HUDEP-2 (cell line): Measurements from ENCODE around the gene SMU1.
A peak's percentile ranks its signal among the peaks of the same experiment; 100 is the strongest.
"Not testable (repeated sequence)": the region's sequence is repeated elsewhere in the genome, so short reads cannot be mapped to it uniquely, and the experiment has no call there.

ENCODE experiments used
- DNase-seq, 76 experiments: peaks; one replicate each; lab custom pipeline; 2025; ENCODE audit not compliant: unreplicated experiment in 76 of 76; lab: John Stamatoyannopoulos, UW

Gene SMU1

DNA sequence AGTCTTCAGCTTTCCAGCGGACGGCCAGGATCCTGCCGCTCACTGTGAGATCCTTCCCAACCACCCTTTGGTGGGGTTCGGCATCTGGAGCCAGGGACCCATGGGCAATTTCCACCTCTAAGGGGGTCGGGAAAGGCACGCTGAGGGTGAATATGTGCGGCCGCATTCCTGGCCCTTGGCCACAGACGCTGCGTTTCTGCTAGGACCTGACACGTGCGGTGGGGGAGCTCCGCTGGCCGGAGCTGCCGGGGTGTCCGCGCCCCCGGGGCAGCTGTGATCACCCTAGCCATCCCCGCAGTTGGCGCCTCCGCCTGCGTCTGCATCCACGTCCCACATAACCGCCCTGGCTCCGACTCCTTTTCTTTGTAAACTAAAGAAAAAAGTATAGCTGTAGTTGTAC is 56.7 kb downstream of the SMU1 start:
- no peak for DNase-seq

DNA sequence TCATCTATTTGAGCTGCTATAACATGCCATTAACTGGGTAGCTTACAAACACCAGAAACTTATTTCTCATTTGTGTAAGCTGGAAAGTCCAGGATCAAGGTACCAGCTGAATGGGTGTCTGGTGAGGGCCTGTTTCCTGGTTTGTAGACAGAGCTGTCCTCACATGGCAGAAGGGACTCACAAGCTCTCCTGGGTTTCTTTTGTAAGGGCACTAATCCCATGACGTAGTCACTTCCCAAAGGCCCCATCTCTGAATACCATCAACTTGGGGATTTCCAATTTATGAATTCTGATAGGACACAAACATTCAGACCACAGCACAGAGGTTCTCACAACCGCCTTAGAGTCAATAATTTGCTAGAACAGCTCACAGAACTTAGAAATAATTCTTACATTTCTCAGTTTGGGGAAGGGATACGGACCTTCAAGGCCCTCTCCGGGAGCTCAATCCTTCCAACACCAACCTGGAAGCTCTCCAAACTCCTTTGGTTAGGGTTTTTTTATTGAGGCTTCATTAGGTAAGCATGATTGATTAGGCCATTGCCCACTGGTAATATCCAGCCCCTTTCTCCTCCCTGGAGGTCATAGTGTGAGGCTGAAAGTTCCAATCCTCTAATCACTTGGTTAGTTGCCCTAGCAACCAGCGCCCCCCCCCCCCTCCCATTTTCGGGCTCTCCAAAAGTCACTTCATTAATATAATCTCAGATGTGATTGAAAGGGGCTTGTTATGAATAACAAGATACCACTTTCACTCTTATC is 59.0 kb downstream of the SMU1 start:
- no peak for DNase-seq

DNA sequence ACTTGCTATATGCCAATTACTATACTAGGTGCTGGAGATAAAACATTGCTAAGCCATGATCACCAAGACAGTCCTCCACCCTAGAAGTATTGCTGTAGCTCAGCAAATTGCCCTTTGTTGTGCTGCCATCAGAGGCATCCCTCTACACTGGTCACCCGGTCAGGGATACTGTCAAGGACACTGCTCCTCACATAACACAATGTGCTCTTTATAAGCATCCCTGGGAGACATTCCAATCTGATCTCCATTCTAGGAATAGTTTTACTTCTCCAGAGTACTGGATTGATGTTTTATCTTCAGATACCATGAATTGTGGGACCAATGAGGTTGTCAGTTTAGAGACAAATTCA is 61.8 kb downstream of the SMU1 start:
- no peak for DNase-seq

DNA sequence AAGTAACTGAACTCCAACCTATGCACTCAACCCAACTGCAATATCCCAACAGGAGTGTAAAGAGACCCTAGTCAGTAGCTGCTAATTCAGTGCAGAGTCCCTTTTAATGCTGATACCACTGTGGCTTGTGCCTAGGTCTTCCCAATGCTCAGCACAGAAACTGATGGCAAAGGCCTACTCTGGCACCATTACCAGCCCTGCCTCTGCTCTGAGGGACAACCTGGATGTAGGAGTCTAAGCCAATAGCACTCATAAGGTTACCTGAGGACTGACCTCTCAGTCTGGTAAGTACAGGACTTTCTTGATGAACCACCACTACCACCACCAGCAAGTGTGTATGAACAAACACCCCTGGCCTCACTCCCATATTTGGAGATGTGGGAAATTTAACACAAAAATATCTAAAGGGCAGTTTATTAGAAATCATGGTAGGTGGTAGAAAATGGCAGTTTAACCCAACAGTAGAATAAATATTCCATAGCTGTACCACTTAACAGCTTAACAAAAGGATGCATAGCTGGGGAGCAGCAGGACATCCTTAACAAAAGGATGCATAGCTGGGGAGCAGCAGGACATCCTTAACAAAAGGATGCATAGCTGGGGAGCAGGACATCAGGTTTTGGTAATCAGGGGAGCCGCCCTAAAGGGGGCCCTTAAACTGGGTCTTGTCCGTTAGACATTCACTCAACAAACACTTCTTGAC is 62.4 kb downstream of the SMU1 start:
- no peak for DNase-seq

DNA sequence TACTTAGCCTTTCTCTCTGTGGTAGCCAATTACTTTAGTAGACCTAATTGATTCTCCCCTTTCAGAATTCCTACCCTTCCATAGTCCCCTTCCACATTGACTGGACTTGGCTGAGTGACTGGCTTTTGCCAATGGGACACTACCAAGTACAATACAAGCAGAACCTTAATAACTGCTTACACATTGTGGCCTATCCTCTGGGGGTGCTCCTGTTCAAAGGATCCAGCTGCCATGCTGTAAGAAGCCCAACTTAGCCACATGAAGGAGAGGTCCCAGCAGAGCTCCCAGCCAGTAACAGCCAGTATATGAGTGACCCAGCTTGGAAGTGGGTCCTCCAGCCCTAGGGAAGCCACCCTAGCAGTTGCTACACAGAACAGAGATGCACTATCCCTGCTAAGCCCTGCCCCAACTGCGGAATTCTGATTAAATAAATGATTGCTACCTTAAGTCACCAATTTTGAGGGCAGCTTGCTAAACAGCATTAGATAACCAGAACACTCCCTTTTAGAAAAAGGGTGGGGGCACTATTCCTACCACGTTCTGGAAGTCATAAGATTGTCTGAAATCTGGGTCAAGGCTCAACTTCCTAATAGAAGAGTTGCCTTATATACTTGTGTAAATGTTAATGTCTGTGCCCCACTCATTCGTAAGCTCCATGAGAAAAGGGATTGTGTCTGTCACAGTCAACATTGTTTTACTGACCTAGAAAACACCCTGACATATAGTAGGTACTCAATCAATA is 64.0 kb downstream of the SMU1 start:
- DNase-seq, result no peak

DNA sequence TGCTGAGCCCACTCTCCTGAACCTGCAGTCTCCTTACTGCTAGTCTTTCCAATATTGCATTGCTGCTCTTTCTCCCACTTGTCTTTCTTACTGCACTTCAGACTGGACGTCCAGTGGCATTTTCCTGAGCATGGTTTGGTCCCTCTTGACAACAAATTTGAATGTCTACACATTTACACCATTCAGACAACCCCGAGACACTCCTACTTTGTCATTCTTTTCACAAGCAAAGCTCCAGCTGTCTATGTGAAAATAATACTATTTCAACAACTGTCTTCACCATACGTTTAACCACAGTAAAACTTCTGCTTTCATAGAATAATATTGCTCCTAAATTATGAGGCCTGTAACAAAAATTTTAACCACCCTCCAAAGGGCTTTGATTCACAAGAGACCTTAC is 64.6 kb downstream of the SMU1 start:
- DNase-seq, result no peak

DNA sequence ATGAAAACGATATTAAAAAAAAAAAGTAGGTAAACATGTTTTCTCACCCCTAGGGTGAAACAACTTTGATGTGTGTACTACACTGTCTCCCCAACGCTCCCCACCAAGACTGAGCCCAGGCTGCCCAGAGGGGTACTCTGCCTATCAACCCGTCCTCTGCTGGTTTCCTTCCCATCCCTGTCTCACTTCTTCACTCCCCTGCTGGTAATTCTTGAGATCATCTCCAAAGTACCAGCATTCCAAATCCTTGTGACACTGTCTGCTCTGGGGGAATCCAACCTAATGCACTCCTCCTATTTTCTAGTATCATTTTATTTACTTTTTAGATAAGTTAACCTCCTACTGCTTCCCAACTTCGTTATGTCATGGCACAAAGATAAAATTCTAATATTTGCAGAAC is 68.7 kb downstream of the SMU1 start:
- DNase-seq, result no peak

DNA sequence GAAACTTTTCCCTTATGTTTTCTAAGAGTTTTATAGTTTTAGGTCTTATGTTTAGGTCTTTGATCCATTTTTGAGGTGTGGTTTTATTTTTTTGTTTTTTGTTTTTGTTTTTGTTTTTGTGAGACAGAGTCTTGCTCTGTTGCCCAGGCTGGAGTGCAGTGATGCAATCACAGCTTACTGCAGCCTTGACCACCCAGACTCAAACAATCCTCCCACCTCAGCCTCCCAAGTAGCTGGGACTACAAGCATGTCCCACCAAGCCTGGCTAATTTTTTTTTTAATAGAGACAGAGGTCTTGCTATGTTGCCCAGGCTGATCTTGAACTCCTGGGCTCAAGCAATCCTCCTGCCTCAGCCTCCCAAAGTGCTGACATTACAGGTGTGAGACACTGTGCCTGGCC is 71.1 kb downstream of the SMU1 start:
- DNase-seq, result not testable (repeated sequence)

DNA sequence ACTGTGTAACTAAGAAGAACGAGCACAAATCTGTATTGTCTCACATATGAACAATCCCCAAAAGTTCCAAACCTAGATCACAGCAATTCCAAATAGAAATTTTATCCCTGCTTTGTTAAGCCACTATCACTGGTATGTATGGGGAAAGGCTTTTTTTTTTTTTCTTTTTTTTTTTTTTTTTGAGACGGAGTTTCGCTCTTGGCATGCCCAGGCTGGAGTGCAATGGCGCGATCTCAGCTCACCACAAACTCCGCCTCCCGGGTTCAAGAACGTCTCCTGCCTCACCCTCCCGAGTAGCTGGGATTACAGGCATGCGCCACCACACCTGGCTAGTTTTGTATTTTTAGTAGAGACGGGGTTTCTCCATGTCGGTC is 75.8 kb downstream of the SMU1 start:
- DNase-seq, result peak in 16 of 76 experiments; percentile 9 to 46 (median 26)

DNA sequence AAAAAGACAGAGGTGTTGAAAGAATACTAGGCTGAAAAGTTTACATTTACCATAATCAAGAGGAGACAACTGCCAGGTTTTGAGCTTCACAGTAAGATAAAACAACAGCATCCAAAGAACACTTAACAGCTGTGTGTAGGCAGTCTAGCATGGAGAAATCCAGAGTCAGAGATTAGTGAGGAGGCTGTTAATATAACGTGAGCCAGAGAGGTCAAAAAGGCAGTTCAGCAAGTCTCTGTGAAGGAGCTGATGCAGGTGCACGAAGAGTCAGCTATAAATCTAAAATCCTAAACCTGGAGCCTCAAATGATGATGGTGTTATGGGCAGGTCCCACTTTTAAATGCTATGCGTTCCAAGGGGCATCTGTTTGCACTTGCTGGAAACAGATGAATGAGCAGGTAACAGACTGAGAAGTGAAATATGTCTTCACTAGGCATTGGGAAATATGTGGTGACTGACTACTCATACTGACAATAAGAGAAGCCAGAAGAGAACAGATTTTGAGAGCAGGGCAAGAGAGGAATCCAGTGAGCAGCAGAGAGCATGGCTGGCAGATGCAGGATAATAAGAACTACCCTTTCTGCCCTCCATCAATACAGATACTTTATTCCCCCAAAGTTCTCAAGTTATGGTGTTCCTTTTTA is 83.8 kb downstream of the SMU1 start:
- no peak for DNase-seq

DNA sequence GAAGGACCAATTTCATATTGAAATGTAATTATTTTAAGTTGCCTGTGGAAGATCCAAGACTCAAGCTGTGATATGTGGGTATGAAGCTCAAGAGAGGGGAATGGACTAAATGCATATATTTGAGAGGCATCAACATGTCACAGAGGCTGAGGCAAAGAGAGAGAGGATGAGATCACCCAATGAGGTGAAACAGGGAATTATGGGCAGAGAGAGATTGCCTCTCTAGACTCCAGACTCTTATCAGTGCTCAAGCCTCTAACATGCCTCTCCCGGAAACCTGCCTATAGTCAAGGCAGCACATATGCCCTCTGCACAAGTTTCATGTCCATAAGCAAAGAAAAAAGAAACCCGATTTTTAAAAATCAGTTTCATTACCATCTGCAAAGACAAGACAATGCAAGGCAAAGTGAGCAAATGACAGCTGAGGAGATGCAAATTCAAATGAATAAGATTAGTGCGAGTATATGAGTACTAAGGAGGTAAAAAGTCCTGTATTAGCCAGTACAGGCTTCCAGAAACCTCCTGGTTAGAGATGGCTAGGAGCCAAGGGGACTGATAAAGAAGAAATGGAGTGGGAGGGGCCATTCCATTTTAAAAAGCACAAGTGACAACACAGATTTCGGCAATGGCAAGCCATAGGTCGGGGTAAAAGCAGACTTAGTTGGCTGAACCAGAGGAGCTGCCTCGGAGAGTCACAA is 84.4 kb downstream of the SMU1 start:
- DNase-seq, result peak in 33 of 76 experiments; percentile 1 to 54 (median 23)
